ENCODE data around the gene TMEM165.

GRCh38 chr4:55468724-55469123 lies 73.0 kb downstream of the TMEM165 start:
- TF ChIP-seq CTCF (IDR thresholded peaks at IDR 0.05) (no peak), POLR2A (IDR thresholded peaks at IDR 0.05) (no peak)
